Activated CD4-positive, CD25-positive, alpha-beta regulatory T cell treated with anti-CD3 and anti-CD28 coated beads, Interleukin-2, amount 50 U/mL, for 72 hours (primary cell): ENCODE measurements around the gene SKIC8.

Source experiments
- DNase-seq: peaks from one replicate; pipeline ENCODE4 v3.0.0; 2021

Gene SKIC8

GRCh38 chr15:78290222-78290621 is 9.2 kb downstream of the SKIC8 start:
- no peak for DNase-seq

GRCh38 chr15:78284758-78285157 is 14.7 kb downstream of the SKIC8 start:
- DNase-seq = no peak

- DNase-seq = no peak
Measured at GRCh38 chr15:78282324-78282723, 17.1 kb downstream of the SKIC8 start.

DNA sequence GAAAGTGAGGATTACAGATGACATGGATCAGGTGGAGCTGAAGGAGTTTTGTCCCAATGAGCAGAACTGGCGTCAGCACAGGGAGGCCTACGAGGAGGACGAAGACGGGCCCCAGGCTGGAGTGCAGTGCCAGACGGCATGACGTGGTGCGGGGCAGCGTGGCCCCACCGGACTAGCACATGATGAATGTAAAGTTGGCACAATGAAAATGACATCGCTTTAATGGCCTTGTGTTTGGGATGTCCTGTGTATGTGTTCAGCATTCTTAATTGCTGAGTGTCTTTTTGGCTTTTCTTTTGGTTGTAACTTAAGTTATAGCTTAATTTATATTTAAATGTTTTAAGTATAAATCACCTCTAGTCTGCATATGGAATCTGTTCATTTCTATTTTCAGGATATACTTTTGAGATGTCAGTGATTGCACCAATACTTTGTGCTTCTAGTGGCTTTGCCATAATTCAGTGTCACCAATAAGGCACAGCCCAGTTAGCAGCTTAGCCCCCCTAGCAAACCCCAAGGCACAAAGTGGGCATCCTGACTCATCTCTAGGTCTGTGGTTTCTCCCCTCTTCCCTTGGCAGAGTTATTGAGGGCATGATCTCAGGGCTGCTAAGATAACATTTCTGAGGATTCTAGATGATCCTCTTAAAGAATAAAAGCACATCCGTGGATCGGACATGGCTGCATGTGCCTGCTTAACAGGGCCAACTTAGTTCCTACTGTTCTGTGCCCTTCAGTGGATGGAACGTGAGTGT is 18.9 kb downstream of the SKIC8 start:
- no peak for DNase-seq

DNA sequence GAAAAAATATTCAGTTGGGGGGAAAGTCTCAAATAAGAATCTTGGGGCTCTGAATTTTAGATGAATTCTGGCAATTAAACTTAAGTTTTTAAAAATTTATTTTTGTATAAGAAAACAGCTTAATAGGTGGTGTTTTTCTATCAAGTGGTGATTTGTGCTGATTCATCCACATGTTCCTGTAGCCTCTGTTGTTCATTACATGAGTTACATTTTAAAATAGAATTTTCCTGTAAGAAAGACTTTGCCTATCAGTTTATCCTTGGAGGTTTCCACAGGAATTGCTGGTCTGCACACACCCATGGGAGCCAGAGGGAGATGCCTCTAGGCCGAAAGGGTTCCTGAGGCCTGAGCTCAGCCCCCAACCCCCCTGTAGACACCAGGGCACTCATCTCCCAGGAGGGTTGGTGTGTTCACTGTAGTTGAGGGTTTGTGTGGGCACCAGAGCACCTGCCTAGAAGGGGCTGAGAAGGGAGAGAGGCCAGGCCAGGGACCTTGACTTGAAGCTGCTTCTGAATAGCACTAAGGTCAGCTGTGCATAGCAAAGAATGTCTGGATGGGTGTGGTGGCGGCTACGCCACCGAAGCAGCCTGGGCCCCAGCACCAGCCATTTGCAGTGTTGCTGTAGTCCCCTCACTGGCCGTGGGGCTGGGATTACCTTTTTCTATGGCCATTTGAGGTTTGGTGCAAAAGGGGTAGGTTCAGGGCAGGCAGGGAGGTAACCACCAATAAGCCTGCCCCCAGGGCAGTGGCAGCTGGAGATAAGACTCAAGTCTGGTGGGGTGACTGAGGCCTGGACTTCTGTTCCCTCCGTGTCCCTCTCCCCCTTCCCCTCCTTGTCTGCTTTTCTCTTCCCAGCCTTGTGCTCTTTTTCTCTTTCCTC is 23.1 kb downstream of the SKIC8 start:
- DNase-seq = no peak

DNA sequence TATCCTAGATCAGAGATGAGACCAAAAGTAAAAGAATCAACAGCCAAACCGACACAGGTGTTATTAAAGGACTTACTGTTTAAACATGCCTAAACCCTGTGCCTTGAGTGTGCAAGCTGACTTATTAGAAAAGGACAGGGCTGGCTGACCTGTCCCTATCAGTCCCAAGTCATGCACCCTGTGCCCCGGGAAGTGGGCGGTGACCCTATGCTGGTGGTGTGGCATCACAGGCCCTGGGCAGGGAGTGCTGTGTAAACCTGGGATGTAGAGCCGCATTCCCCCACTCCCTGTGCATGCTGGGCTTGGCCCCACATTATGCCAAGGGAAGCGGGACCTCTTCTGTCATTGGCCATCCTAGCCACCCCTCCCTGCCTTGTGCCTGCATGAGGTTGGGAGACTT is 24.4 kb downstream of the SKIC8 start:
- no peak for DNase-seq

- no peak for DNase-seq
Measured at GRCh38 chr15:78272776-78273175, 26.6 kb downstream of the SKIC8 start.

- no peak for DNase-seq
Measured at GRCh38 chr15:78272316-78272715, 27.1 kb downstream of the SKIC8 start.

GRCh38 chr15:78266806-78267205 is 32.6 kb downstream of the SKIC8 start:
- no peak for DNase-seq

GRCh38 chr15:78266229-78266628 is 33.2 kb downstream of the SKIC8 start:
- DNase-seq = no peak

GRCh38 chr15:78265752-78266224 is 33.6 kb downstream of the SKIC8 start:
- DNase-seq = no peak

DNA sequence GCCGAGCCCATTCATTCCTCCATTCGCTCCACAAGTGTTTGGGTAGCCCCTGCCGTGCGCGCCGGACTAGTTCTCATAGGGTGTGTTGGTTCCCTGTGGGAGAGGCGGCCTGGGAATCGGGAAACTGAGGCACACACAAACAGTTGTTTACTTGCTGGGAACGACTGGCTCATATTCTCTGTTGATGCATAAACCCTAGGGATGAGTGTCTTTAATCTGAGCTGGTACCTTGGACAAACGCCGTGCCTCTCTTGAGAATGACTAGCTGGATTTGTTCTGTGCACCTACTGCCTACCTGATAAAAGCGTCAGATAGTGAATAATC is 34.3 kb downstream of the SKIC8 start:
- no peak for DNase-seq

DNA sequence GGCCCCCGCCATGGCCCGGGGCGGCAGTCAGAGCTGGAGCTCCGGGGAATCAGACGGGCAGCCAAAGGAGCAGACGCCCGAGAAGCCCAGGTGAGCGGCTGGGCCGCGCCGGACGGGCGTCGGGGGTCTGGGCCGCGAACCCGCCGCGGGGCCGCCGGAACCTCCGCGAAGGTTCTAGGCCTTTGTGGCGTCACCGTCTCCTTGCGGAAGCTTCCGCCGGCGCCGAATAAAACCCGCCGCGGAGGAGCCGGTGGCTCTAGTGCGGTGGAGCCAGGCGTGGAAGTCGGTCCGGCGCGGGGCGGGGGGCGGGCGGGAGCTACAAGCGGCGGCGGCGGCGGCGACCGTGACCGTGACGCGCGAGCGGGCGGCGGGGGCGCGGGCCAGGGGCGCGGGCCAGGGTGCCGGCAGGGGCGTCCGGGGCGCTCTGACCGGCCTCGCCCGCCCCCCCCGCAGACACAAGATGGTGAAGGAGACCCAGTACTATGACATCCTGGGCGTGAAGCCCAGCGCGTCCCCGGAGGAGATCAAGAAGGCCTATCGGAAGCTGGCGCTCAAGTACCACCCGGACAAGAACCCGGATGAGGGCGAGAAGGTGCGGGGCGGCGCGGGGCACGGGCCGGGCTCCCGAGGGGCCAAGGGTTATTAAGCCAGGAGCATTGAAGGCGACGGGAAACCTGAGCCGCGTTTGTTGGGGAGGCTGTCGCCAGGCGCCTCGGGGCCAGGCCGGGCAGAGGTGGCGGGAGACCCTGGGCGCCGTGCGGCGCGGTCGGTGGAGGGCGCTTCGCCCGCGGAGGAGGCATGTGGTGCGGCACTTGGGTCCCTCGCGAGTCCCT is 34.9 kb downstream of the SKIC8 start, which contains the start of gene DNAJA4:
DNAJA4 (plus strand) TSS at position 259 of the 833 bp plus-strand sequence; CDS start at position 461, 202 bp downstream.
- DNase-seq = peak; percentile 67

- DNase-seq = peak; percentile 33
Measured at GRCh38 chr15:78263907-78264303, 35.5 kb downstream of the SKIC8 start.

DNA sequence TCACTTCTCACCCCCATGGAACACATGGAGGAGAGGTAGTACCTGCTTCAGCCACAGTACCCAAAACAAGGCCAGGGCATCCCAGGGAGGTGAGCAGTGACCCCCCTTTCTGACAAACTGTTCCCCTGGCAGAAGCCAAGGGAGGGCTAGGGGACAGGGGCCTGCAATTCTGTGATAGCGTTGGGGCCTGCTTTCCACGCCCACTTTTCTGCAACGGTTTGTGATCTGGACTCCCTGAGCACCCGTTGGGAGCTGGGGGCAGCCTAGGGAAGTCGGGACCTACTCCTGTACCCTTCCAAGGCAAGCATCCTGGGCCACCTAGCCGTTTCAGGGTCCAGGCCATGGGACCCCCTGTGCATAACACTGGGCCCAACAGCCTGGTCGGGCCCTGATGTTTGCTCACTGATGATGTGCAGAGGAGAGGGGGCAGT is 36.0 kb downstream of the SKIC8 start:
- no peak for DNase-seq

- no peak for DNase-seq
Measured at GRCh38 chr15:78261062-78261461, 38.3 kb downstream of the SKIC8 start.

DNA sequence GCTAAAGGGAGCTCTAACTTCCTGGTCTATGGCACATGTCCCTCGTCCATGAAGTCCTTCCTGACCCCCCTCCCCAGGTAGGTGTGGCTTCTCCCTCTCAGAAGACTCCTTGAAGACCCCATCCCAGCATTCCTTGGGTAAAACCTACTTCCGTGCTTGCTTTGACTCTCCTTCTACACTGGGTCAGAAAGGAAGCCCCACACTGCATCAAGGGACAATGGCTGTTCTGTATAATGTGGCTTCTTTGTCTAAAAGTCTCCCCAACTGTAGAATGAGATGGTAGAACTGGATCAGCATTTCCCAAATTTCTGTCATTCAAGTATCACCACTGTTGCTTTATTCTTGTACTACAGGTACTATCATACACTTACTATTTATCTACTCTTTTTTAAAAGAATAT is 38.9 kb downstream of the SKIC8 start:
- DNase-seq = no peak

DNA sequence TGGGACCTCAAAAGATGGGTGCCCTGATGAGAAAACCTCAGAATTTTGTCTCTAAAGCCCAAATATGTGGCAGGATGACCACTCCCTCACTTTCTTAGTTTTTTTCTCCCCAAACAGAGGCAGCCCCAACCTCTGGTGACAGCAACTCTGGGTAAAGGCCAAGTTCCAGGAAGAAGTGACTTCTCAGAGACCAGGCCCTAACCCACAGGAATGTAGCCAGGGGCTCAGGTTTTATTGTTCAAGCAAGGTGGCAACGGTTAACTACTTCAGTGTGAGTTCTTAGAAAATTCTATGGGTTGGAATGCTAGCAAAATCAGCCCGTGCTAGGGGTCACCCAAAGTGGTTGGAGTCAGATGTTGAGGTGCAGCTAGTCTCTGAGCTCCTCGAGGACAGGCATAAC is 40.2 kb downstream of the SKIC8 start:
- no peak for DNase-seq

GRCh38 chr15:78257681-78258080 is 41.7 kb downstream of the SKIC8 start:
- DNase-seq = no peak

DNA sequence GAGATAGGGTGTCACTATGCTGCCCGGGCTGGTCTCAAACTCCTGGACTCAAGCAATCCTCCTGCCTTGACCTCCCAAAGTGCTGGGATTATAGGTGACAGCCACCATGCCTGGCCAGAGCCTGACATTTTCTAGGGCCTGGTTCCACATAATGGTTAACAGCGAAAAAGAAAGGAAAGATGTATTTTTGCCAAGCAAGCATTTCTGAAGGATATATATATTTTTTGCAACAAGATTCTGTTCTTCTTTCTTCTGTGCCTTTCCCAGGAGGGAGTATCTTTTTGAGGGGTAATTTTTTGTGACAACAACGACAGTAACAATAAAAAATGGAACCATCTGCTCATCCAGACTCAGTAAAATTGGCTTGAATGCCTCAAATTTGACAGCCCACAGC is 43.4 kb downstream of the SKIC8 start:
- DNase-seq = no peak

GRCh38 chr15:78255421-78256043 is 43.9 kb downstream of the SKIC8 start:
- DNase-seq = no peak

GRCh38 chr15:78251136-78251535 is 48.3 kb downstream of the SKIC8 start:
- no peak for DNase-seq

DNA sequence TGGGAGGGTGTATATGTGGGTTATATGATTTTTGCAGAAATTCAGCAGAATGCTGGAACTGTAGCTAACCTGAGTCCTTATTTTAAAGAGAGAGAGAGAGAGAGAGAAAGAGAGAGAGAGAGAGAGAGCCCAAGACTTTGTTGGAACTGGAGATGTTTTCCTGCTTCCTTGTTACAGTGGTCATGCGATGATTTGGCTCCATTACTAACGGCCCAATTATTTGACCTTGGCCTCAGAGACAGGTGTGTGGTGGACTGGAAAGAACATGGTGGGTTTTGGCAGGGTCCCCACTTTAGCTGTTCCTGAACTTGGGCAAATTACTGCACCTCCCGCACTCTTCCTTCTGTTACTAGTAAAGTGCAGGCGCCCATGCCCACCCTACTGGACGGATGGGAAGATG is 50.3 kb downstream of the SKIC8 start:
- no peak for DNase-seq
